HUES48 (cell line): ENCODE data around the gene PLCB3.

Source experiments
- H3K27ac ChIP-seq: one replicate; pipeline ENCODE4 v1.7.0; 2013; ENCODE audit warnings: low read depth, low read length, inconsistent platforms
- H3K27me3 ChIP-seq: 2 replicates; pipeline ENCODE4 v1.6.1; 2013; ENCODE audit warnings: mild to moderate bottlenecking, low read length; ENCODE audit not compliant: control insufficient read depth, insufficient read depth
- H3K36me3 ChIP-seq: 2 replicates; pipeline ENCODE4 v1.6.1; 2013; ENCODE audit warnings: low read length; ENCODE audit not compliant: control insufficient read depth, insufficient read depth
- H3K4me1 ChIP-seq: 2 replicates; pipeline ENCODE4 v1.6.1; 2013; ENCODE audit warnings: mild to moderate bottlenecking, low read length; ENCODE audit not compliant: control insufficient read depth, insufficient read depth
- H3K4me3 ChIP-seq: 2 replicates; pipeline ENCODE4 v1.5.1; 2013; ENCODE audit warnings: mild to moderate bottlenecking, low read depth, low read length
- H3K9ac ChIP-seq: 2 replicates; pipeline ENCODE4 v1.6.1; 2013; ENCODE audit warnings: mild to moderate bottlenecking, low read depth, low read length, moderate library complexity
- H3K9me3 ChIP-seq: 2 replicates; pipeline ENCODE4 v1.6.1; 2013; ENCODE audit warnings: low read length; ENCODE audit not compliant: control insufficient read depth, insufficient read depth

PLCB3 gene

DNA sequence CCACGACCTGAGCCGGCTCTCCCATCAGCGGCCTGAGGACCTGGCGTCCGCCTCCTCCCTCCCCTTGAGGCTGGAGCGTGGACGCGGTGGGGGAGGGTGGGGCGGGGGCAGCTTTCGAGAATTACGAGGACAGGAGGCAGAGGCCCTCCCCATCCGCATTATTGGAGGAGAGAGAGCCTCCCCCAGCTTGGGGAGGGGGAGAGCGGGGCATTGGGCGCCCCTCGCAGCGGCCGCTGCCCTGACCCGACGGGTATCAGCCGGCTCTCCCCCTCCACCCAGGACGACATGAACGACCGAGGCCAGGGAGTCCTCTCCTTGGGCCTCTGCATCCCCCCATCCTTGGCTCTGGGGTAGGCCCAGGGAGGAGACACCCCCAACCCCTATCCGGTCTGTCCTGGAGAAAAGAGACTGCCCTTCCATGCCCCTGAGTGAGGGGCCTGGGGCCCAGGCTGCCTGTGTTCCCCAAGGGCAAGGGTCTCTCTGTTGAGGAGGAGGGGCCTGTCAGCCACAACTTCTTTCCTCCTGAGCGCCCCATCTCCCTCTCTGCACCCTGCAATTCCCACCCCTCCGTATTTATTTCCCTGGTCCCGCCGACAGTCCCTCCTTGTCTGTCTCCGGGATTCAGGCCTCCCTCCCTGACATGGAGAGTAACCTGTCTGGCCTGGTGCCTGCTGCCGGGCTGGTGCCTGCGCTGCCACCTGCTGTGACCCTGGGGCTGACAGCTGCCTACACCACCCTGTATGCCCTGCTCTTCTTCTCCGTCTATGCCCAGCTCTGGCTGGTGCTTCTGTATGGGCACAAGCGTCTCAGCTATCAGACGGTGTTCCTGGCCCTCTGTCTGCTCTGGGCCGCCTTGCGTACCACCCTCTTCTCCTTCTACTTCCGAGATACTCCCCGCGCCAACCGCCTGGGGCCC is 34.8 kb downstream of the PLCB3 start:
- Histone ChIP-seq H3K4me3 (peak overlapping the region; percentile 96), H3K27me3 (peaks cover 26% of the 10 kb centered on the region), H3K36me3 (no peaks in the 10 kb centered on the region), H3K9ac (0 out of 2 replicates have a peak overlapping the region, but pooled peaks have one; percentile 12), H3K27ac (no peak overlapping the region), H3K4me1 (peaks cover 5% of the 10 kb centered on the region; the same call in 1 of the 2 replicates), H3K9me3 (no peaks in the 10 kb centered on the region)

DNA sequence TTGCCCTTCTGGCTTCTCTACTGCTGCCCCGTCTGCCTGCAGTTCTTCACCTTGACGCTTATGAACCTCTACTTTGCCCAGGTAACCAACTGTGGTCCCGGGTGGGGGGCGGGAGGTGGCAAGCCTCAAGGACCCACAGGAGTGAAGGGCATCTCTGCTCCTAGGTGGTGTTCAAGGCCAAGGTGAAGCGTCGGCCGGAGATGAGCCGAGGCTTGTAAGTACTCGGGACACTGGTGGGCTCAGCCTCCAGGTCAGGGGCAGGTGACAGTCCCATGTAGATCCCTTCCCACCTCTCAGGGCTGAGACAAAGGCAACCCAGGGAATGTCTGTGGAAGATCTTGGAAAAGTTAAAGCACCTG is 35.5 kb downstream of the PLCB3 start:
- H3K27ac ChIP-seq: no peak overlapping the region
- H3K4me1 ChIP-seq: peaks cover 5% of the 10 kb centered on the region; the same call in 1 of the 2 replicates
- no peaks in the 10 kb centered on the region for H3K9me3 ChIP-seq
- no peak overlapping the region for H3K4me3 ChIP-seq
- peaks cover 32% of the 10 kb centered on the region for H3K27me3 ChIP-seq
- H3K36me3 ChIP-seq: no peaks in the 10 kb centered on the region
- H3K9ac ChIP-seq: no peak overlapping the region

DNA sequence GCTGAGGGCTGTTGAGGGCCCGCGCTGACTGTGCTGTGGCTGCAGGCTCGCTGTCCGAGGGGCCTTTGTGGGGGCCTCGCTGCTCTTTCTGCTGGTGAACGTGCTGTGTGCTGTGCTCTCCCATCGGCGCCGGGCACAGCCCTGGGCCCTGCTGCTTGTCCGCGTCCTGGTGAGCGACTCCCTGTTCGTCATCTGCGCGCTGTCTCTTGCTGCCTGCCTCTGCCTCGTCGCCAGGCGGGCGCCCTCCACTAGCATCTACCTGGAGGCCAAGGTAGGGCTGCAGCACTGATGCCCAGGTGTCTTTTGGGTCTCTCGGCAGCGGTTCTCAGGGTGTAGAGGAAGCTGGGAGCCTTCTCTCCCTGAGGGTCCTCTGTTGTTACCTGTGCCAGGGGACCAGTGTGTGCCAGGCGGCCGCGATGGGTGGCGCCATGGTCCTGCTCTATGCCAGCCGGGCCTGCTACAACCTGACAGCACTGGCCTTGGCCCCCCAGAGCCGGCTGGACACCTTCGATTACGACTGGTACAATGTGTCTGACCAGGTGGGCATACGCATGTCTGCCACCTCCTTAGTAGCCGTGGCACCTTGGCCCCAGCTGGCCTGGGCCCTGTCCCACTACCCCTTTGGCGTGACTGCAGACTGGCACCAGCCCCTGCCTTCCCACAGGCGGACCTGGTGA is 36.5 kb downstream of the PLCB3 start:
- H3K27ac ChIP-seq: no peak overlapping the region
- H3K9ac ChIP-seq: no peak overlapping the region
- H3K4me3 ChIP-seq: no peak overlapping the region

DNA sequence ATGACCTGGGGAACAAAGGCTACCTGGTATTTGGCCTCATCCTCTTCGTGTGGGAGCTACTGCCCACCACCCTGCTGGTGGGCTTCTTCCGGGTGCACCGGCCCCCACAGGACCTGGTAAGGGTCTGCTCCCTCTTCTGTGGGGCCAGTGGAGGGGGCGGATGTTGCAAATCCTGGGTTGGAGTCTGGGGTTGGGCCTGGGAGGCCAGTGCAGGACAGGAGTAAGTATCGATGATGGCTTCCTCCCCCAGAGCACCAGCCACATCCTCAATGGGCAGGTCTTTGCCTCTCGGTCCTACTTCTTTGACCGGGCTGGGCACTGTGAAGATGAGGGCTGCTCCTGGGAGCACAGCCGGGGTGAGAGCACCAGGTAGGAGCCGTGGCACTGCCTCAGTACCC is 37.0 kb downstream of the PLCB3 start:
- no peak overlapping the region for H3K27ac ChIP-seq
- no peak overlapping the region for H3K9ac ChIP-seq
- H3K27me3 ChIP-seq: peaks cover 48% of the 10 kb centered on the region

More for the DNA sequence above, 36.5 kb downstream of the PLCB3 start:
- no peaks in the 10 kb centered on the region for H3K9me3 ChIP-seq
- H3K36me3 ChIP-seq: no peaks in the 10 kb centered on the region
- H3K4me1 ChIP-seq: peaks cover 5% of the 10 kb centered on the region; the same call in 1 of the 2 replicates
- H3K27me3 ChIP-seq: peaks cover 43% of the 10 kb centered on the region

DNA sequence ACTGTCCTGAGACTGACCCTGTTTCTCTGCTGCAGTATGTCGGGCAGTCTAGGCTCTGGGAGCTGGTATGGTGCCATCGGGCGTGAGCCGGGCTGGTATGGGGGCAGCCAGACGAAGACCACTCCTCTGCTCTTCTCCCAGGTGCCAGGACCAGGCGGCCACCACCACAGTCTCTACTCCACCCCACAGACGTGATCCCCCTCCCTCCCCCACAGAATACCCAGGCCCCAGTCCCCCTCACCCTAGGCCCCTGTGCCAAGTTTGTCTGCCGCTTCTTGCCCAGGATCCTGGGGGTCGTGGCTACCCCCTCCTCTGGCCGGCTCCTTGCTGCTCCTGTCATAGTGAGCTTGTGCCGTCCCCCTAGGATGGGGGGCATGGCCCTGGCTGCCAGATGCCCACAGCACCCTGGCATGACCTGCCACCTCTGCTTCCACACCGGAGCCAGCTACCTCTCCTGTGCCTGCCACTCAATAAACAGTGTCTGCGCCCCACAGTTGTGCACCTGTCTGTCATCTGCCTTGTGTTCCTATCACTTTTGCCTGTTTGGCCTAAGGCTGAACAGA is 37.8 kb downstream of the PLCB3 start:
- Histone ChIP-seq H3K9me3 (no peaks in the 10 kb centered on the region), H3K36me3 (no peaks in the 10 kb centered on the region), H3K27ac (no peak overlapping the region), H3K4me3 (no peak overlapping the region), H3K27me3 (peaks cover 56% of the 10 kb centered on the region), H3K4me1 (peaks cover 5% of the 10 kb centered on the region; the same call in 1 of the 2 replicates), H3K9ac (no peak overlapping the region)

More for the DNA sequence above, 37.0 kb downstream of the PLCB3 start:
- peaks cover 5% of the 10 kb centered on the region; the same call in 1 of the 2 replicates for H3K4me1 ChIP-seq
- no peak overlapping the region for H3K4me3 ChIP-seq
- no peaks in the 10 kb centered on the region for H3K36me3 ChIP-seq
- H3K9me3 ChIP-seq: no peaks in the 10 kb centered on the region

DNA sequence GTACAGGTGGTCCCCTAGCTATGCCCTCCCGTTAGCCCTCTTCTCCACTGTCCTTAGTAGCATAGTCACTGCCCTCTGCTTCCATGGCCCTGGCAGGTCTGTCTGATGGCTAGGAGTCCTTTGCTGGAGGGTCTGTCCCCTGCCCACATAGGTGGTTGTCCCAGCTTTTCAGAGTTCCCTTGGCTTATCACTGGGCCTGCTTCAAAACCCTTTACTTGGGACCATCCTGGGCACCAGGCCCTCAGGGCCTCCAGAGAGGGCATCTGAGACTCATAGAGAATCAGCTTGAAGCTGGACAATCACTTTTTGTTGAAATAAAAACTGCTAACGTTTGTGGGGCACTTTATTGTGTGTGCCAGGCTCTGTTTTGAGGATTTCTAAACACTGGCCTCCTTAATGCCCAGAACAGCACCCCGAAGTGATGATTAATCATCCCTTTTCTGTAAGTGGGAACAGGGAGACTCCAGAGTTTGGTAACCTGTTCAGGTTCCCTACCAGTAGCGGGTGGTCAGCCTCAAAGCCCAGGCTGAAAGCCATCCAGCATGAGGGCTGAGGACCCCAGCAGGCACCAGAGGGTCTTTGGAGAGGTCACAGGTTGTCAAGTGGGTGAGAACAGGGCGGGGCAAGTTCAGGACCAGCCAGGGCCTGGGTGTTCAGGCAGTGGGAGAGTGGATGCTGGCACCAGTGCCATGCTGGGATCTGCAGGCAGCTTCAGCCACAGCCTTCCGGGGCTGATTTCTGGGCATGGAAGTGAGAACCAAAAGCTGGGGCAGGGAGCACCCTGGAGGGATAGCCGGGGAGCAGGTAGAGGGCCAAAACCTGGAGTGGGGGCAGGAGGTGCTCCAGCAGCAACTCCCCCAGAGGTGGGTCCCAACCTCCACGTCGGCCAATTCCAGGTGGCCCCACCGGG is 39.3 kb downstream of the PLCB3 start:
- no peak overlapping the region for H3K9ac ChIP-seq
- H3K4me3 ChIP-seq: peak overlapping the region; percentile 54
- peaks cover 5% of the 10 kb centered on the region; the same call in 1 of the 2 replicates for H3K4me1 ChIP-seq
- peaks cover 71% of the 10 kb centered on the region for H3K27me3 ChIP-seq
- no peak overlapping the region for H3K27ac ChIP-seq
- H3K9me3 ChIP-seq: no peaks in the 10 kb centered on the region
- H3K36me3 ChIP-seq: no peaks in the 10 kb centered on the region

DNA sequence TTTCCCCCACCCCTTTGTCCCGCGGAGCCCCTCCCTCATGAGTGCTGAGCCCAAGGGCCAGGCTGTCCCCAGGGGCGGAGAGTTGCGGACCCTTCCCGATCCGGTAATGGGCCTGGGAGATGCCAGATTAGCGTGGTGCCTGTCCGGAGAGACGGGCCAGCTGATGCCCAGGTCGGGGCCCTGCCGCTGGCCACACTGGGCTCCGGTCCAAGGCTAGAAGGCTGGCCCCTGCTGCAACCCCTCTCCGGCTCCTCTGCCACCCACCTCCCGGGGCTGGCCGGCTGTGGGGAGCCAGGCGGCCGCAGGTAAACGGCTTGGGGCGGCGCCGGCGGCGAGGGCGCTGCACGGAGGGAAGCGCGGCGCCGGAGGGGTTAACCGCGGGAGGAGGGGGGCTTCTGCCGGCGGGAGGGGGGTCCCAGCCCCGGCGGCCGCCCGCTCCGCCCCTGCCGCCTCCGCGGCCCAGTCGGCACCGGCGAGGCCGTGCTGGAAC is 40.0 kb downstream of the PLCB3 start, which contains the start of gene KCNK4:
Gene KCNK4 (plus strand): TSS at position 41 of the 490 bp plus-strand sequence. CDS start 1,717 bp downstream, outside the sequence.
- Histone ChIP-seq H3K4me3 (peak within 1 kb of the TSS; percentile 54), H3K9me3 (no peaks in the 10 kb centered on the region), H3K27ac (no peak within 1 kb of the TSS), H3K27me3 (peaks cover 78% of the 10 kb centered on the region), H3K4me1 (peaks cover 2% of the 10 kb centered on the region; the same call in 1 of the 2 replicates), H3K9ac (no peak within 1 kb of the TSS), H3K36me3 (no peaks in the 10 kb centered on the region)

DNA sequence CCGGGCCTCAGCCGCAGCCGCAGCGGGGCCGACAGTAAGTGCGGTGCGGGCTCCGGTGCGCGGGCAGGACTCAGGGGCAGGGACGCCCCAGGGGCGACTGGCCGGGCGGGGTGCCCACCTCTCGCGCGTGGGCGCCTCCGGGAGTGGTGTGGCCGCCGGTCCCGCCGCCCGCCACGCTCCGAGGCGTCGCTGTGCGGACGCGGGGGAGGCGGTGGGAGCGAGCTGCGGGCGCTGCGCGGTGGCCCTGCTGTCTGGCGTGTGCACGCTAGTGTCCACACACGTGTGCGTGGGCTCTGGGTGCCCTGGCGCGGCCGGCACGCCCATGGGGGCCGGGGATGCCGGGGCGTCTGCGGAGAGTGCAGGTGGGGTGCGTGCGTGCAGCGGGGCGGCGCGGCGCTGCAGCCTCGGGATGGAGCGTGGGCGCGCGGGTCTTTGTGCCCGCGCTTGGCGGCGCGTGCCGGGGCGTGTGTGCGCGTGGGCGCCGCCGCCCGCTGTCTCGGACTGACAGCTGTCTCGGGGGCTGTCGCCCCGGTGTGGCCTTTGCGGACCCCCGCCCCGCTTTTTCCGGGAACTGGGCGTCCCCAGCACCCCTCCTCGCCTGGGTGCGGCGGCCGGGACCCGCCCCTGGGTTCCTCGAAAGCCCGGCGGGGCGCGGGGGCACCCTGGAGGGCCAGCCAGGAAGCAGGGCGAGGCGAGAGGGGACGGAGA is 40.6 kb downstream of the PLCB3 start:
- peak overlapping the region; percentile 54; the same call in 1 of the 2 replicates for H3K4me3 ChIP-seq
- no peaks in the 10 kb centered on the region for H3K4me1 ChIP-seq
- no peak overlapping the region for H3K27ac ChIP-seq
- H3K9me3 ChIP-seq: no peaks in the 10 kb centered on the region
- peaks cover 79% of the 10 kb centered on the region for H3K27me3 ChIP-seq
- H3K9ac ChIP-seq: no peak overlapping the region
- no peaks in the 10 kb centered on the region for H3K36me3 ChIP-seq

DNA sequence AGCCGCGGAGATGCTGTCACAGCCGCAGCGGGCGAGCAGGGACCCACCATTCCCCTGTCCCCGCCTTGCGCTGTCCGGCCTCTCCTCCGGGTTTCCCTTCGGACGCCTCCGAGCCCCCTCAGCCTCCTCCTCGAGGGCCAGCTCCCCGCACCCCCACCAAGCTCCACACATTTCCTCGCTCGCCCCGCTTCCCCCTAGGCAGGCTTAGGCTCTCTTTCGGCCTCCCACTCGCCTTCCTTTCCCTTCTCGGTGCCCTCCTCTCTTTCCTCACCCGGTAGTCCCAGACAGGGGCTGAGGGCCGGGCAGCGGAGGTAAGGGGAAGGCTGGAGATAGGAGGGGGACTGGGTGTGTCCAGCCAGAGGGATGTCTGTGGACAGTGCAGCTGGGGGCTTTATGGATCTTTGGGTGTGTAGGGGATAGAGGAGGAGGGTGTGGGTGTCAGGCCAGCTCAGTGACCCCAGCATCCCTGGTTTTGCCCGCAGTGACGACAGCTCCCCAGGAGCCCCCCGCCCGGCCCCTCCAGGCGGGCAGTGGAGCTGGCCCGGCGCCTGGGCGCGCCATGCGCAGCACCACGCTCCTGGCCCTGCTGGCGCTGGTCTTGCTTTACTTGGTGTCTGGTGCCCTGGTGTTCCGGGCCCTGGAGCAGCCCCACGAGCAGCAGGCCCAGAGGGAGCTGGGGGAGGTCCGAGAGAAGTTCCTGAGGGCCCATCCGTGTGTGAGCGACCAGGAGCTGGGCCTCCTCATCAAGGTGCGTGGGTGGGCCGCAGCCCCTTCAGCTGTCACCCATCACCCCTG is 41.3 kb downstream of the PLCB3 start:
- peaks cover 84% of the 10 kb centered on the region for H3K27me3 ChIP-seq
- no peaks in the 10 kb centered on the region for H3K4me1 ChIP-seq
- H3K9ac ChIP-seq: no peak overlapping the region
- no peaks in the 10 kb centered on the region for H3K36me3 ChIP-seq
- H3K27ac ChIP-seq: no peak overlapping the region
- H3K4me3 ChIP-seq: peak overlapping the region; percentile 54; the same call in 1 of the 2 replicates
- H3K9me3 ChIP-seq: no peaks in the 10 kb centered on the region
